GM12891 (cell line): ENCODE measurements around the gene ZNF266. TPM values are rescaled to one million over a fixed set of nuclear protein-coding genes. Genes with fewer than 3 reads are reported as not detected.
A peak's percentile ranks its signal among the peaks of the same experiment; 100 is the strongest.

Source experiments
- DNase-seq: peaks from one replicate; pipeline ENCODE4 v3.0.0; 2011; ENCODE audit warnings: low spot score; ENCODE audit not compliant: insufficient read length
- FAIRE-seq: peaks from 2 replicates; lab custom pipeline; 2011; peaks lifted over from hg19 to GRCh38; lab: Jason Lieb, UNC
- PAX5 ChIP-seq: IDR thresholded peaks from 2 replicates; pipeline ENCODE4 v1.6.1; 2011; ENCODE audit warnings: low read length, moderate library complexity, mild to moderate bottlenecking; ENCODE audit not compliant: insufficient read depth, severe bottlenecking
- POLR2A ChIP-seq: IDR thresholded peaks from 2 replicates; pipeline ENCODE4 v1.6.1; 2011; ENCODE audit warnings: low read depth, low read length, control low read depth
- POLR2AphosphoS5 ChIP-seq: IDR thresholded peaks from 2 replicates; pipeline ENCODE4 v1.6.1; 2011; ENCODE audit warnings: low read depth, low read length, control low read depth
- POU2F2 ChIP-seq: IDR thresholded peaks from 2 replicates; pipeline ENCODE4 v1.6.1; 2011; ENCODE audit warnings: low read depth, mild to moderate bottlenecking, control low read depth, low read length, moderate library complexity
- SPI1 ChIP-seq: IDR thresholded peaks from 2 replicates; pipeline ENCODE4 v1.6.1; 2011; ENCODE audit warnings: low read depth, low read length, control low read depth
- TAF1 ChIP-seq: IDR thresholded peaks from 2 replicates; pipeline ENCODE4 v1.6.1; 2011; ENCODE audit warnings: low read depth, low read length, control low read depth
- polyA plus RNA-seq: library from polyadenylated mRNA; unstranded; fragments of >200 nt; gene quantifications from one replicate; pipeline ENCODE4 v1.2.1, GENCODE V29; 2012; ENCODE audit warnings: low read depth, missing spikeins, inconsistent platforms; ENCODE audit not compliant: missing spikeins

The ZNF266 gene
- polyA plus RNA-seq = 18.6 TPM

DNA sequence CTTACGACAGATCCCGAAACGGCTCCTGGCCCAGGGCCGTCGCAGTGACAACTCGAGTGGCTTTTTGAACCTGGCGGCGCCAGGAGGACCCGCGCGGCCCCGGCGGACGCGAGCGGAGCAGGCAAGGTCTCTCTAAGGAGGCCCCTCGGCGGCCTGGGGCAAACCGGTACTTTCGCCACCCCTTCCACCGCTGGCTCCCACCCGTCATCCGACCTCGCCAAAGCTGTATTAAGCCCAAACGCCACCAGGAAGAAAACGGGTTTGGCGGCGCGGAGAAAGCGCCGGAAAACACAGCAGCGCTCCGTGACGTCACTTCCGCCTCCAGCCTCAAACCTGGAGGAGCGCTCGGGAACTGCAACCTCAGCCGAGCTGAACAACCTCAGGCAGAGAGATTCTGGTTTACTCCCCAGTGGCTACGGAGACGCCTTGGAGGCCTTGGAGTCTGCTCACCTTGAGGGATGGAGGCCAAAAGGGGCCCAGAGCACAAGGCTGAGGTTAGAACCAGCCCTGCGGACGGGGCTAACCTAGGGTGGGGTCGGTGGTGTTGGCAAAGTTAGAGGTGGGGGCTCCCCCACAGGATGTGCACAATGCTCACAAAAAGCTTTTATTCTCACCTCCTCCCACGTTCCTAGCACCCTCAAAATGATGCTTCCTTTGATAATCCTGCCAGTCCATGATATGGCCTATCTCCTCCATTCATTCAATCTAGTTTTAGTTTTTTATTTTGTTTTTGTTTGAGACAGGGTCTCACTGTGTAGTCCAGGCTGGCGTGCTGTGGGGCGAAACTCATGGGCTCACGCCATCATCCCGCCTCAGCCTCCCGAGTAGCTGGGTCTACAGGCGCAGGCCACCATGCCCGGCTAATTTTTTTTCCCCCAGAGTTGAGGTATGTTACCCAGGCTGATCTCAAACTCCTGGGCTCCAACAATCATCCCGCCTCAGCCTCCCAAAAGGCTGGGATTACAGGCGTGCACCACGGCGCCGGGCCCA is at the start of gene ZNF266:
Gene ZNF266 (minus strand): TSS at position 295 of the 990 bp plus-strand sequence. CDS start 15,484 bp downstream, outside the sequence.
- DNase-seq (peak; percentile 89), FAIRE-seq (peak; percentile 90)
- TF ChIP-seq POLR2AphosphoS5 (peak; percentile 82; the same call in 1 of the 2 replicates), SPI1 (no peak), TAF1 (no peak; the same call in 1 of the 2 replicates), POLR2A (peak; percentile 63; the same call in 1 of the 2 replicates)

DNA sequence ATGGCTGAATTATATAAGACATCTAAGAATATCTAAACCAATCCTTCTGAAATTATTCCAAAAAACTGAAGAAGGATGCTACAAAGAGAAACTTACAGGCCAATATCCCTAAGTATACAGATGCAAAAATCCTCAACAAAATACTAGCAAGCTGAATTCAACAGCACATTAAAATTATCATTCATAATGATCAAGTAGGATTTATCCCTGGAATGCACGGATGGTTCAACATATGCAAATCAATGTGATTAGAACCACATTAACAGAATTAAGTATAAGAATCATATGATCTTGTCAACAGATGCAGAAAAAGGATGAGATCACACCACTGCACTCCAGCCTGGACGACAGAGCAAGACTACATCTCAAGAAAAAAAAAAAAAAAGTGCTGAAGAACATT is 49.8 kb upstream of the ZNF266 start:
- FAIRE-seq (no peak), DNase-seq (no peak)
- TF ChIP-seq POLR2AphosphoS5 (no peak), POLR2A (no peak), PAX5 (no peak), SPI1 (no peak), POU2F2 (no peak), TAF1 (no peak)

- FAIRE-seq (no peak), DNase-seq (no peak)
- TF ChIP-seq POU2F2 = no peak
Measured at GRCh38 chr19:9474975-9475374, 39.6 kb upstream of the ZNF266 start.

DNA sequence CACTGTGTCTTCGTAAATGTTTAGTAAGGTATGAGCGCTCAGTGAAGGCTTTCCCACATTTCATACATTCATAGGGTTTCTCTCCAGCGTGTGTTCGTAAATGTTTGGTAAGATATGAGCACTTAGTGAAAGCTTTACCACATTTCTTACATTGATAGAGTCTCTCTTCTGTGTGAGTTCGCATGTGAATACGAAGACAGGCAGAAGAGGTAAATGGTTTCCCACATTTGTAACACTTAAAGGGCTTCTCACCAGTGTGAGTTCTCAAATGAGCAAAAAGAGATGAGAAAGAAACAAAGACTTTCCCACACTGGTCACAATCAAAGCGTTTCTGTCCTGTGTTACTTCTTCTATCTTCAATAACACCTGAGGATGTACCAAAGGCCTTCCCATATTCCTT is 31.8 kb upstream of the ZNF266 start:
- FAIRE-seq (no peak), DNase-seq (no peak)
- TF ChIP-seq POLR2A (no peak), TAF1 (no peak), POU2F2 (no peak), SPI1 (no peak), PAX5 (no peak), POLR2AphosphoS5 (no peak)

- FAIRE-seq (no peak), DNase-seq (no peak)
- no peak for TF ChIP-seq POLR2A
- TF ChIP-seq POU2F2 = no peak
- no peak for TF ChIP-seq POLR2AphosphoS5
- TF ChIP-seq PAX5 = no peak
Measured at GRCh38 chr19:9461938-9462337, 26.6 kb upstream of the ZNF266 start.

DNA sequence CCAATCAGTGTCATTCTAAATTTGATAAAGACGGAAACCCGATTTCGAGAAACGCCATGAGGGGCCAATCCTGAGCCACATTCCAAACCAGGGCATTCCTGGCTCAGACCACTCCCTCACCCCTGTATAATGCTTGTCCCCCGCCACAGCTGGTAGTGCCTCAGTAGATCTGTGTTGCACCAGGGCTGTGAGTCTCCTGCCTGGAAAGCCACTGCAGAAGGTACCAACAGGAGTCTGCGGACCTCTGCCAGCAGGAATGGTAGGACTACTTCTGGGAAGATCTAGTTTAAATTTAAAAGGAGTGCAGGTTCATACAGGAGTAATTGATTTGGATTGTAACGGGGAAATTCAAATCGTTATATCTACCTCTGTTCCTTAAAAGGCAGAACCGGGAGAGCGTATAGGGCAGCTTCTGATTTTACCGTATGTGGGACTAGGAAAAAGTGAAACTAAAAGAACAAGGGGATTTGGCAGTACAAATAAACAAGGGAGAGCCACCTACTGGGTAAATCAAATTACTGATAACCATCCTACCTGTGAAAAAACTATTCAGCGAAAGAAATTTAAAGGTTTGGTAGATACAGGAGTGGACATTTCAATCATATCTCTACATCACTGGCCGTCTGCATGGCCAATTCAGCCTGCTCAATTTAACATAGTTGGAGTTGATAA is 20.8 kb upstream of the ZNF266 start:
- no peak for DNase-seq
- FAIRE-seq = no peak

DNA sequence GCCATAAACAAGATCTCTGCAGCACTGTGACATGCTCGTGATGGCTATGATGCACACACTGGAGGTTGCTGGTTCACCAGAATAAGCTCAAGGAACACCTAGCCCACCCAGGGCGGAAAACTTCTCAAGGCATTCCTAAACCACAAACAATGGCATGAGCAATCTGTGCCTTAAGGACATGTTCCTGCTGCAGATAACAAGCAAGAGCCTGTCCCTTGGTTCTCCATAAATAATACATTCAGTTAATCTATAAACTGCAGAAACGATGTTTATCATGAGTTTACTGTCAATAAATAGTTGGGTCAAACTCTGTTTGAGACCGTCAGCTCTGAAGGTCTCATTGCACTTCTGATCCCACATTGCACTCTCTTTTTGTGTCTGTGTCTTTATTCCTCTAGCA is 18.6 kb upstream of the ZNF266 start:
- no peak for TF ChIP-seq POLR2AphosphoS5
- TF ChIP-seq POU2F2 = no peak
- no peak for TF ChIP-seq TAF1
- TF ChIP-seq SPI1 = no peak
- TF ChIP-seq POLR2A = no peak
- no peak for TF ChIP-seq PAX5
- FAIRE-seq (no peak), DNase-seq (no peak)

More for the DNA sequence above, 20.8 kb upstream of the ZNF266 start:
- no peak for TF ChIP-seq SPI1
- TF ChIP-seq PAX5 = no peak
- TF ChIP-seq TAF1 = no peak
- no peak for TF ChIP-seq POLR2A
- no peak for TF ChIP-seq POU2F2
- TF ChIP-seq POLR2AphosphoS5 = no peak

DNA sequence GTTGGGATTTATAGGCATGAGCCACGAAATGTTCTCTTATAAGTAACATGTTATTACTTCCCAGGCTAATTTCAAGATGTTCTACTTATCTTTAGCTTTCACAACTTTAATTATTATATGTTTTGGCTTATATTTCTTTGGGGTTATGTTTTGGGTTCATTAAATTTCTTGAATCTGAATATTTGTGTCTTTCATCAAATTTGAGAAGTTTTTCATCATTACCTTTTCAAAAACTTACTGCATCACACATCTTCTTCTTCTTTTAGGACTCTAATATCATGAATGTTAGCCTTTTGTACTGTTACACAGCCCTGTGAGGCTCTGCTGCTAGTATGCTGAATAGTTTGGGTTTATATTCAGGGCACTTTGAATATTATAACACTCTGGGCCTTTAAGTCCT is 9.7 kb upstream of the ZNF266 start:
- FAIRE-seq (no peak), DNase-seq (no peak)
- no peak for TF ChIP-seq POU2F2
- TF ChIP-seq PAX5 = no peak
- no peak for TF ChIP-seq POLR2A
- no peak for TF ChIP-seq TAF1
- no peak for TF ChIP-seq POLR2AphosphoS5
- no peak for TF ChIP-seq SPI1

- TF ChIP-seq PAX5 (no peak), SPI1 (no peak), POLR2A (no peak)
- FAIRE-seq (no peak), DNase-seq (no peak)
Measured at GRCh38 chr19:9436358-9436757, 985 bp upstream of the ZNF266 start.

GRCh38 chr19:9431475-9431874 is 3.9 kb downstream of the ZNF266 start:
- FAIRE-seq = peak; percentile 48

More at GRCh38 chr19:9431475-9431874, 3.9 kb downstream of the ZNF266 start:
- DNase-seq = no peak
- TF ChIP-seq POLR2A = no peak
- TF ChIP-seq POLR2AphosphoS5 = no peak
- no peak for TF ChIP-seq TAF1
- no peak for TF ChIP-seq POU2F2
- TF ChIP-seq SPI1 = no peak
- TF ChIP-seq PAX5 = no peak
